ENCODE measurements around the gene HJURP. TPM values are rescaled to one million over a fixed set of nuclear protein-coding genes. Genes with fewer than 3 reads are reported as not detected.

The HJURP gene
- total RNA-seq, 2 donors from 2014 or later = 84.3 to 93.5 TPM

- Mint-ChIP-seq H3K27me3 (ENCODE audit: low read depth) (no peaks in the 10 kb centered on the region), H3K27ac (no peak overlapping the region), H3K36me3 (ENCODE audit: insufficient read depth in 2 of 2) (no peaks in the 10 kb centered on the region), H3K9me3 (no peaks in the 10 kb centered on the region), H3K4me3 (no peak overlapping the region), H3K4me1 (ENCODE audit: low read depth) (no peaks in the 10 kb centered on the region)
- ATAC-seq (replicated peaks in 1 of 2) (no peak), DNase-seq (no peak)
Measured at GRCh38 chr2:233821709-233822100, 32.6 kb downstream of the HJURP start.

GRCh38 chr2:233821196-233821595, 33.1 kb downstream of the HJURP start:
- H3K36me3 Mint-ChIP-seq (ENCODE audit: insufficient read depth in 2 of 2) = no peaks in the 10 kb centered on the region
- H3K9me3 Mint-ChIP-seq = no peaks in the 10 kb centered on the region
- no peak overlapping the region for H3K4me3 Mint-ChIP-seq
- no peak overlapping the region for H3K27ac Mint-ChIP-seq
- H3K27me3 Mint-ChIP-seq (ENCODE audit: low read depth) = no peaks in the 10 kb centered on the region
- no peaks in the 10 kb centered on the region for H3K4me1 Mint-ChIP-seq (ENCODE audit: low read depth)
- DNase-seq = no peak
- ATAC-seq (replicated peaks in 1 of 2) = no peak

- DNase-seq = no peak
- Mint-ChIP-seq H3K27ac (no peak overlapping the region), H3K9me3 (no peaks in the 10 kb centered on the region), H3K36me3 (ENCODE audit: insufficient read depth in 2 of 2) (no peaks in the 10 kb centered on the region), H3K4me1 (ENCODE audit: low read depth) (no peaks in the 10 kb centered on the region), H3K4me3 (no peak overlapping the region), H3K27me3 (ENCODE audit: low read depth) (peaks cover 2% of the 10 kb centered on the region)
- ATAC-seq (replicated peaks in 1 of 2) = no peak
Measured at GRCh38 chr2:233820774-233821105, 33.6 kb downstream of the HJURP start.

DNA sequence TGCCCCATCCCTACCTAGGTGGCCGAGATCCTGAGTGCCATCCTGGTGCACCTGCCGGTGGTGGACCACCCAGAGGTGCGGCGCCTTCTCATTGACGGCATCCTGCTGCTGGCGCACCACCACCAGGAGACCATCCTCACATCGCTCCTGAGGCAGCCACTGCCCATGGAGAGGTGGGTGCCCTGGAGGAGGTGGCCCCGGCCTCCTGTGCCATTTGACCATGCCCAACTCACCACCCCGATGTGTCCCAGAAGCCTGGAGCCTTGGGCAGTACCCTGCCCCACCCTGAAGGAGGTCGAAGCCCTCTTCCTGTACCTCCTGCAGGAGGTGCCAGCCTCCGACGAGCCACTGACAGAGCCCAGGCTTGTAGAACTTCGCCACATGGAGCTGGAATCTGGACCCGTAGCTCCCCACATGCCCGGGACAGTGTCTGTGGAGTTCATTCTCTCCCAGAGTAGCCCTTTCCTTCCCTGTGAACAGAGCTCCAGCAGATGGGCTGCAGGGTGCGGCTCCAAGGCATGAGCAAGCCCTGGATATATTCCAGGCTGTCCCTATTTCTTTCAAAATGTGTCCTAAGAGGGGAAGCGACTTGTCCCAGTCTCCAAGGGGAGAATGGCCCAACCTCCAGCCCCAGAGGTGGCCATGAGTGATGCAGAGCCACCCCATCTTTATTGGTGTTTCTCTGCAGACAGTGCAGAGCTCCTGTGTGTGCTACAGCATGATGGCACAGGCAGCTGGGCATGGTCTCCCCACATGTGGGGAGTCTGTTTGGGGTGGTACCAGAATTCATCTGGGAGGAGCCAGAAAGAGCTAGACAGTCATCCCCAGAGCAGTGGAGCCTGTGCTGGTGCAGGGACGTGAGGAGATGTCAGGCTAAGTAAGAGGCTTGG, 34.2 kb downstream of the HJURP start:
- no peaks in the 10 kb centered on the region for H3K9me3 Mint-ChIP-seq
- no peak overlapping the region for H3K4me3 Mint-ChIP-seq
- H3K27me3 Mint-ChIP-seq (ENCODE audit: low read depth) = peaks cover 9% of the 10 kb centered on the region
- no peak for DNase-seq
- H3K36me3 Mint-ChIP-seq (ENCODE audit: insufficient read depth in 2 of 2) = no peaks in the 10 kb centered on the region
- no peak overlapping the region for H3K27ac Mint-ChIP-seq
- H3K4me1 Mint-ChIP-seq (ENCODE audit: low read depth) = no peaks in the 10 kb centered on the region
- no peak for ATAC-seq (replicated peaks in 1 of 2)

DNA sequence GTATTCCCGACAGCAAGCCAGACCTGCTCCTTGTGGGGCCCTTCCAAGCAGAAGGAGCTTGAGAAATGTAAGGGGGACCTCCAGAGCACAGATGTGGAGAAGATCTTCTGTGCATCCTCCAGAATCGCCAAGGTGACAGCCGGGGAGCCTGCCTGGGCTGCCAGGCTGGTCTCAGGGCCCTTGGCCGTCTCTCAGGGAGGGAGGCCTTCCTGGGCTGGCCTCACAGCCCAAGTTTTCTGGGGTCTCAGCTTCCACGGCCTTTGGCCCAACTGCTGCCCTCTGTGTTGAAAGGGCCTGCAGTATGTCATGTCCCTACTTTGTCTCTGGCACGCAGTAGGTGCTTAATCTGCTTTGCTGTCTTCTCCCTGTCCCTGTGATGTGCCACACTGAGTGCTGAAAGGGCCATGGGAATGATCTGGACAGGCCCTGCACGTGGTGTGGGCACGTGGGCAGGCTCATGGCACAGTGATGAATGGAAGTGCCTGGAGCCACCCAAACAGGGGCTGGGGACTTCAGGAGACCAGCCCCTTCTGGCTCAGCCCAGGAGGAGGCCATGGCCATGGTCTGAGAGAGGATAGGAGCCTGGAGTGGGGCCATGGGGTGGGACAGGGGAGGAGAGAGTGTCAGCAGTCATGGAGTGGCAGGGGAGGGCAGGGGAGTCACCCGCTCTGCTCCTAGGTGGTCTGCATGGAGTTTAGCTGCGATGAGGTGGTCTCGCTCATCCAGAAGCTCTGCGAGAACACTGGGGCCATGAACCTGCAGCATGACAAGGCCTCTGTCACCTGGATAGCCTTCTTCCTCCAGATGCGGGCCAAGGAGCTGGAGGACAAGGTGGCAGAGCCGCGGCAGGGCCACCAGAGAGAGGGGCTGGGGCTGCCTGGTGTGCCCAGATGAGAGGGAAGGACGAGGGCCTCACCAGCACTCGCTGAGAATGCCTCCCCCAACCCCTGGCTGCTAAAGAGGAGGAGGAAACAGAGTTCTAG, 35.4 kb downstream of the HJURP start:
- no peaks in the 10 kb centered on the region for H3K36me3 Mint-ChIP-seq (ENCODE audit: insufficient read depth in 2 of 2)

GRCh38 chr2:233817995-233818638, 36.2 kb downstream of the HJURP start:
- no peak overlapping the region for H3K27ac Mint-ChIP-seq
- H3K27me3 Mint-ChIP-seq (ENCODE audit: low read depth) = peaks cover 10% of the 10 kb centered on the region
- no peak overlapping the region for H3K4me3 Mint-ChIP-seq
- H3K4me1 Mint-ChIP-seq (ENCODE audit: low read depth) = no peaks in the 10 kb centered on the region
- H3K36me3 Mint-ChIP-seq (ENCODE audit: insufficient read depth in 2 of 2) = no peaks in the 10 kb centered on the region
- DNase-seq = no peak
- no peaks in the 10 kb centered on the region for H3K9me3 Mint-ChIP-seq
- ATAC-seq (replicated peaks in 1 of 2) = no peak

More for the DNA sequence above, 35.4 kb downstream of the HJURP start:
- no peak overlapping the region for H3K4me3 Mint-ChIP-seq
- no peak overlapping the region for H3K27ac Mint-ChIP-seq
- no peak for ATAC-seq (replicated peaks in 1 of 2)
- DNase-seq = no peak
- H3K9me3 Mint-ChIP-seq = no peaks in the 10 kb centered on the region
- H3K4me1 Mint-ChIP-seq (ENCODE audit: low read depth) = no peaks in the 10 kb centered on the region
- H3K27me3 Mint-ChIP-seq (ENCODE audit: low read depth) = peaks cover 10% of the 10 kb centered on the region

DNA sequence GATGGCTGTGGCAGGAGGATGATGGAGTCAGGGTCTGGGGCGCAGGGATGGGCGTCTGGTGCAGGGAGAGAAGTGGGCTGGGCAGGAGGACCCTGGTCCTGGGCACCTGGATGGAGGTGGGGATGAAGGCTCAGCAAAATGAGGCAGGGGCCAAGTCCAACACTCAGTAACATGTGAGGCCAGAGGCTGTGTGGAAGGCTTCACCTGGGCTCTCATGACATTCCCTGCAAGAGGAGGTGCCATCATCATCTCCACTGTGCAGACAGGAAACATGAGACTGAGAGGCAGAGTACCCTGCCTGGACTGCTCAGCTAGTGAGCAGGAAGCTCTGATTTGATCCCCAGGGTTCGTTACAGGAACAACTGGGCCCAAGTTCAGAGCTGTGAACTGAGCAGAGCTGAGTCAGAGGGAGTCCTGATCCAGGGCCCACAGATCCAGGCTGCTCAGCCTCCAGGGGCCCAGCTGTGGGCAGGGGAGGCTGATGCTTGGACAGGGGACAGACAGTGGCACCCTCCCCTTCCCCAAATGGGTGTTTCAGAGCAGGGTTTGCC, 36.9 kb downstream of the HJURP start:
- no peak for DNase-seq
- ATAC-seq (replicated peaks in 1 of 2) = no peak
- Mint-ChIP-seq H3K27me3 (ENCODE audit: low read depth) (peaks cover 10% of the 10 kb centered on the region), H3K9me3 (no peaks in the 10 kb centered on the region), H3K4me3 (no peak overlapping the region), H3K27ac (no peak overlapping the region), H3K4me1 (ENCODE audit: low read depth) (no peaks in the 10 kb centered on the region), H3K36me3 (ENCODE audit: insufficient read depth in 2 of 2) (no peaks in the 10 kb centered on the region)

DNA sequence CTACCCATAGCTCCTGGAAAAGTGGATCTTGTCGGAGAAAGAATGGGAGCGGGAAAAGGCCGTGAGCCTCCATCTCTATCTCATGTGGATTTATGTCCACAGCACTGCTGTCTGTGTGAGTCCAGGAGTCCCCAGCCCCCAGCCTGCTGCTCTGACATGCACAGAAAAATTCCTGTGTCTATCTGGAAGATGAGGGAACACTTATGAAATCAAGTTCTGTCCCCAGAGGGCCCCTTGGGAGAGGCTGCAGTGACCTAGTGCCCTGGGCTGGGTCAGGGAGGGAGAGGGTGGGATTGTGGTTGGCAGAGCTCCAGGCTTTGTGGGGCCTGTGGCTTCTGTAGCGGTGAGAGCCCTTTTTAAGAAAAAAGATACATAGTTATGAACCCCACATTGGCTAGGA, 37.6 kb downstream of the HJURP start:
- Mint-ChIP-seq H3K4me3 (no peak overlapping the region), H3K36me3 (ENCODE audit: insufficient read depth in 2 of 2) (no peaks in the 10 kb centered on the region), H3K27ac (no peak overlapping the region), H3K9me3 (no peaks in the 10 kb centered on the region), H3K27me3 (ENCODE audit: low read depth) (peaks cover 10% of the 10 kb centered on the region), H3K4me1 (ENCODE audit: low read depth) (no peaks in the 10 kb centered on the region)
- DNase-seq (no peak), ATAC-seq (replicated peaks in 1 of 2) (no peak)

DNA sequence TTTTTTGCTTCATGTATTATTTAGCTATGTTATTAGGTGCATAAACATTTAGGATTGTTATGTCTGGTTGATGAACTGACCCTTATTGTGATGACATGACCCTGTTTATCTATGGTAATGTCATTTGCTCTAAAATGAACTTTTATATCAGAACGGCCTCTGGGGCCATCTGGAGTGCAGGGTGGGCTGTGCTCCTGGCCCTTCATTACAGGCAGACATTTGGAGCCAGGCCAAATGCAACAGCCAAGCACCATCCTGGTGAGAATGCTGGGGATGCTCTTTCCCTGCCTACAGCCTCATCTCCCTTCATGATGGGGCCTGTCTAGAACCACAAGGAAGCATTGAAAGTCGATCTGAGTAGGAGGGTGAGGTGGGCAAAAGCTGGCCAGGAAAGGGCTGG, 38.0 kb downstream of the HJURP start:
- Mint-ChIP-seq H3K9me3 (no peaks in the 10 kb centered on the region), H3K4me1 (ENCODE audit: low read depth) (no peaks in the 10 kb centered on the region), H3K27ac (no peak overlapping the region), H3K4me3 (no peak overlapping the region), H3K36me3 (ENCODE audit: insufficient read depth in 2 of 2) (no peaks in the 10 kb centered on the region), H3K27me3 (ENCODE audit: low read depth) (peaks cover 10% of the 10 kb centered on the region)
- no peak for ATAC-seq (replicated peaks in 1 of 2)
- DNase-seq = no peak

- Mint-ChIP-seq H3K27me3 (ENCODE audit: low read depth) (peaks cover 10% of the 10 kb centered on the region), H3K36me3 (ENCODE audit: insufficient read depth in 2 of 2) (no peaks in the 10 kb centered on the region), H3K27ac (no peak overlapping the region), H3K4me1 (ENCODE audit: low read depth) (no peaks in the 10 kb centered on the region), H3K9me3 (no peaks in the 10 kb centered on the region), H3K4me3 (no peak overlapping the region)
- DNase-seq (no peak), ATAC-seq (replicated peaks in 1 of 2) (no peak)
Measured at GRCh38 chr2:233815861-233816260, 38.5 kb downstream of the HJURP start.

GRCh38 chr2:233814056-233814835, 40.1 kb downstream of the HJURP start:
- no peak for DNase-seq
- peaks cover 10% of the 10 kb centered on the region for H3K27me3 Mint-ChIP-seq (ENCODE audit: low read depth)
- H3K4me3 Mint-ChIP-seq = no peak overlapping the region
- H3K9me3 Mint-ChIP-seq = no peaks in the 10 kb centered on the region
- H3K36me3 Mint-ChIP-seq (ENCODE audit: insufficient read depth in 2 of 2) = no peaks in the 10 kb centered on the region
- H3K27ac Mint-ChIP-seq = no peak overlapping the region
- ATAC-seq (replicated peaks in 1 of 2) = no peak
- H3K4me1 Mint-ChIP-seq (ENCODE audit: low read depth) = no peaks in the 10 kb centered on the region
